Measurements from ENCODE around the gene CTTNBP2NL. TPM values are rescaled to one million over a fixed set of nuclear protein-coding genes. Genes with fewer than 3 reads are reported as not detected.
"Not testable (repeated sequence)": the region's sequence is repeated elsewhere in the genome, so short reads cannot be mapped to it uniquely, and the experiment has no call there.

Gene CTTNBP2NL
- polyA plus RNA-seq, 3 donors = 1.6 to 4.9 (median 3.0) TPM

GRCh38 chr1:112389689-112390088, 6.3 kb upstream of the CTTNBP2NL start:
- WGBS (ENCODE audit: insufficient coverage) = 39% methylated on average over 2 of the region's 6 CpGs
- no peaks in the 10 kb centered on the region for H3K36me3 Mint-ChIP-seq
- H3K36me3 ChIP-seq (replicated peaks in 1 of 2; ENCODE audit: control insufficient read depth in 1 of 2, insufficient read depth in 2 of 2, low read length in 2 of 2) = no peaks in the 10 kb centered on the region
- no peak overlapping the region for H3K9ac ChIP-seq (ENCODE audit: insufficient read depth, low read length, poor library complexity, severe bottlenecking)
- peaks cover 0 to 2% of the 10 kb centered on the region in 2 donors for H3K27me3 ChIP-seq (ENCODE audit: control insufficient read depth in 2 of 2, insufficient read depth in 2 of 2, low read length in 2 of 2)
- H3K9me3 ChIP-seq (replicated peaks in 1 of 2; ENCODE audit: control insufficient read depth in 1 of 2, insufficient read depth in 1 of 2, low read length in 2 of 2) = no peaks in the 10 kb centered on the region
- no peak overlapping the region for H3K4me3 ChIP-seq (replicated peaks in 1 of 3; ENCODE audit: low read depth in 2 of 3, low read length in 3 of 3)
- no peak overlapping the region for H3K4me3 Mint-ChIP-seq
- H3K4me1 ChIP-seq (ENCODE audit: control insufficient read depth in 1 of 2, insufficient read depth in 2 of 2, low read length in 2 of 2) = peaks cover 21 to 26% of the 10 kb centered on the region in 2 donors
- no peak overlapping the region for H3K4me2 ChIP-seq (replicated peaks; ENCODE audit: extremely low read depth, low read length, poor library complexity, severe bottlenecking)
- H2AFZ ChIP-seq (ENCODE audit: insufficient read depth, low read depth, low read length, poor library complexity, severe bottlenecking) = no peak overlapping the region
- DNase-seq = no peak
- intact Hi-C loops (cut with micrococcal nuclease) = loop anchor here (2.0 to 5.0 kb wide), 4 partner anchors 78 to 323 kb away; partner anchors contain the start of genes CAPZA1 (in 2 of the 2) and ST7L (in 2 of the 2)
- no peak overlapping the region for H3K27ac Mint-ChIP-seq
- no peak for TF ChIP-seq CTCF (IDR thresholded peaks at IDR 0.05)
- H3K4me1 Mint-ChIP-seq = peaks cover 20% of the 10 kb centered on the region
- H3K27ac ChIP-seq (ENCODE audit: low read depth in 1 of 2, low read length in 2 of 2) = no peak overlapping the region
- H3K79me2 ChIP-seq (ENCODE audit: insufficient read depth, low read length) = no peaks in the 10 kb centered on the region
- H3K9me3 Mint-ChIP-seq = peaks cover 0 to 3% (median 0%) of the 10 kb centered on the region in 7 donors
- no peaks in the 10 kb centered on the region for H4K20me1 ChIP-seq (ENCODE audit: insufficient read depth, low read length)
- peaks cover 5 to 20% (median 11%) of the 10 kb centered on the region in 3 donors for H3K27me3 Mint-ChIP-seq (ENCODE audit: low read depth in 3 of 3)

GRCh38 chr1:112390335-112390734, 5.7 kb upstream of the CTTNBP2NL start:
- H3K36me3 ChIP-seq (replicated peaks in 1 of 2; ENCODE audit: control insufficient read depth in 1 of 2, insufficient read depth in 2 of 2, low read length in 2 of 2); H3K9me3 Mint-ChIP-seq; H3K36me3 Mint-ChIP-seq; H3K4me3 Mint-ChIP-seq; DNase-seq; H3K9ac ChIP-seq (ENCODE audit: insufficient read depth, low read length, poor library complexity, severe bottlenecking); H3K27ac Mint-ChIP-seq; H4K20me1 ChIP-seq (ENCODE audit: insufficient read depth, low read length); H3K79me2 ChIP-seq (ENCODE audit: insufficient read depth, low read length); H3K27ac ChIP-seq (ENCODE audit: low read depth in 1 of 2, low read length in 2 of 2); H3K4me2 ChIP-seq (replicated peaks; ENCODE audit: extremely low read depth, low read length, poor library complexity, severe bottlenecking); H3K27me3 ChIP-seq (ENCODE audit: control insufficient read depth in 2 of 2, insufficient read depth in 2 of 2, low read length in 2 of 2); H3K9me3 ChIP-seq (replicated peaks in 1 of 2; ENCODE audit: control insufficient read depth in 1 of 2, insufficient read depth in 1 of 2, low read length in 2 of 2): not testable (repeated sequence)
- WGBS (ENCODE audit: insufficient coverage) = 70% methylated on average over 7 of the region's 15 CpGs
- peak overlapping the region in 1 of 3 experiments; percentile 51 for H3K4me3 ChIP-seq (replicated peaks in 1 of 3; ENCODE audit: low read depth in 2 of 3, low read length in 3 of 3)
- intact Hi-C loops (cut with micrococcal nuclease) = loop anchor here (2.0 to 5.0 kb wide), 4 partner anchors 77 to 322 kb away; partner anchors contain the start of genes CAPZA1 (in 2 of the 2) and ST7L (in 2 of the 2)
- Mint-ChIP-seq H3K27me3 (ENCODE audit: low read depth in 3 of 3) (peaks cover 3 to 15% (median 8%) of the 10 kb centered on the region in 3 donors), H3K4me1 (peaks cover 25% of the 10 kb centered on the region)
- H3K4me1 ChIP-seq (ENCODE audit: control insufficient read depth in 1 of 2, insufficient read depth in 2 of 2, low read length in 2 of 2) = peaks cover 28 to 32% of the 10 kb centered on the region in 2 donors
- H2AFZ ChIP-seq (ENCODE audit: insufficient read depth, low read depth, low read length, poor library complexity, severe bottlenecking) = peak overlapping the region; percentile 68
